ENCODE data around the gene PHPT1. TPM values are rescaled to one million over a fixed set of nuclear protein-coding genes. Genes with fewer than 3 reads are reported as not detected.
A peak's percentile ranks its signal among the peaks of the same experiment; 100 is the strongest.

PHPT1 gene
- total and polyA plus RNA-seq, 2 of the 13 experiments (the other 11 are each of a cell fraction or from before 2014, with no cell fraction given) = 189 to 192 TPM

GRCh38 chr9:136886610-136887597 is 37.7 kb downstream of the PHPT1 start (continued):
- TF ChIP-seq ZNF781 (CRISPR knock-in tag; IDR thresholded peaks at IDR 0.05; ENCODE audit: borderline replicate concordance, not compliant biosample characterization) (no peak), ZBTB7A (CRISPR knock-in tag; IDR thresholded peaks at IDR 0.05) (peak; percentile 92), AKNA (CRISPR knock-in tag; IDR thresholded peaks at IDR 0.05; ENCODE audit: borderline replicate concordance) (no peak), TFE3 (CRISPR knock-in tag; IDR thresholded peaks at IDR 0.05) (no peak), NCOA1 (CRISPR knock-in tag; IDR thresholded peaks at IDR 0.05) (no peak), ZBTB21 (CRISPR knock-in tag; IDR thresholded peaks at IDR 0.05) (no peak), TP53 (CRISPR knock-in tag; conservative IDR thresholded peaks at IDR 0.05) (no peak), ZNF124 (CRISPR knock-in tag; IDR thresholded peaks at IDR 0.05) (no peak), ZNF331 (CRISPR knock-in tag; IDR thresholded peaks at IDR 0.05) (0 out of 2 replicates have a peak, but pooled peaks have one; percentile 51), ZNF530 (CRISPR knock-in tag; IDR thresholded peaks at IDR 0.05; ENCODE audit: low read depth) (no peak), ESRRA (CRISPR knock-in tag; IDR thresholded peaks at IDR 0.05; ENCODE audit: low read depth) (no peak), KMT2B (CRISPR knock-in tag; IDR thresholded peaks at IDR 0.05) (no peak), ZFP36L1 (CRISPR knock-in tag; IDR thresholded peaks at IDR 0.05) (no peak), ELK4 (CRISPR knock-in tag; IDR thresholded peaks at IDR 0.05; ENCODE audit: borderline replicate concordance) (no peak), ZNF652 (CRISPR knock-in tag; IDR thresholded peaks at IDR 0.05; ENCODE audit: borderline replicate concordance, low read depth) (no peak), KLF16 (CRISPR knock-in tag; IDR thresholded peaks at IDR 0.05) (no peak; a peak in 1 of 4 replicates), CBX2 (IDR thresholded peaks at IDR 0.05; ENCODE audit: low read depth, low read length) (no peak), CBX2 (CRISPR knock-in tag; IDR thresholded peaks at IDR 0.05; ENCODE audit: low read depth) (no peak), MZF1 (CRISPR knock-in tag; IDR thresholded peaks at IDR 0.05; ENCODE audit: borderline replicate concordance) (no peak)
- TF ChIP-seq, protein P1, sequence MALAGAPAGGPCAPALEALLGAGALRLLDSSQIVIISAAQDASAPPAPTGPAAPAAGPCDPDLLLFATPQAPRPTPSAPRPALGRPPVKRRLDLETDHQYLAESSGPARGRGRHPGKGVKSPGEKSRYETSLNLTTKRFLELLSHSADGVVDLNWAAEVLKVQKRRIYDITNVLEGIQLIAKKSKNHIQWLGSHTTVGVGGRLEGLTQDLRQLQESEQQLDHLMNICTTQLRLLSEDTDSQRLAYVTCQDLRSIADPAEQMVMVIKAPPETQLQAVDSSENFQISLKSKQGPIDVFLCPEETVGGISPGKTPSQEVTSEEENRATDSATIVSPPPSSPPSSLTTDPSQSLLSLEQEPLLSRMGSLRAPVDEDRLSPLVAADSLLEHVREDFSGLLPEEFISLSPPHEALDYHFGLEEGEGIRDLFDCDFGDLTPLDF (CRISPR knock-in tag; IDR thresholded peaks at IDR 0.05) = no peak
- TF ChIP-seq, protein P2, sequence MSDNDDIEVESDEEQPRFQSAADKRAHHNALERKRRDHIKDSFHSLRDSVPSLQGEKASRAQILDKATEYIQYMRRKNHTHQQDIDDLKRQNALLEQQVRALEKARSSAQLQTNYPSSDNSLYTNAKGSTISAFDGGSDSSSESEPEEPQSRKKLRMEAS (IDR thresholded peaks at IDR 0.05) = no peak

Data from HepG2 (cell line).